Fibroblast of skin of scalp (primary cell): Measurements from ENCODE around the gene LYPLA2.

Source experiments
- DNase-seq: peaks from one replicate; pipeline ENCODE4 v3.0.0-alpha.2; 2013

LYPLA2 gene

GRCh38 chr1:23838401-23838866 is 47.5 kb downstream of the LYPLA2 start:
- DNase-seq: peak; percentile 60

DNA sequence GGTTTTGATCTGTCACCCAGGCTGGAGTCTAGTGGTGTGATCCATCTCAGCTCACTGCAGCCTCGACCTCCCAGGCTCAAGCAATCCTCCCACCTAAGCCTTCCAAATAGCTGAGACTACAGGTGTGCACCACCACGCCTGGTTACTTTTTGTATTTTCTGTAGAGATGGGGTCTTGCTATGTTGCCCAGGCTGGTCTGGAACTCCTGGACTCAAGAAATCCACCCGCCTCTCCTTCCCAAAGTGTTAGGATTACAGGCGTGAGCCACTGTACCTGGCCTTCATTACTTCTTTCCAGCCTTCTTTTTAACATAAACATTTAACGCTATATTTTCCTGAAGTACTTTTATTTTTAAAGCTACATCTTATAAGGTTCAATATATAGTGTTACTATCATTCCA is 52.7 kb downstream of the LYPLA2 start:
- DNase-seq: no peak
